ENCODE results near the gene DNLZ.
"Not testable (repeated sequence)": the region's sequence is repeated elsewhere in the genome, so short reads cannot be mapped to it uniquely, and the experiment has no call there.

The DNLZ gene

DNA sequence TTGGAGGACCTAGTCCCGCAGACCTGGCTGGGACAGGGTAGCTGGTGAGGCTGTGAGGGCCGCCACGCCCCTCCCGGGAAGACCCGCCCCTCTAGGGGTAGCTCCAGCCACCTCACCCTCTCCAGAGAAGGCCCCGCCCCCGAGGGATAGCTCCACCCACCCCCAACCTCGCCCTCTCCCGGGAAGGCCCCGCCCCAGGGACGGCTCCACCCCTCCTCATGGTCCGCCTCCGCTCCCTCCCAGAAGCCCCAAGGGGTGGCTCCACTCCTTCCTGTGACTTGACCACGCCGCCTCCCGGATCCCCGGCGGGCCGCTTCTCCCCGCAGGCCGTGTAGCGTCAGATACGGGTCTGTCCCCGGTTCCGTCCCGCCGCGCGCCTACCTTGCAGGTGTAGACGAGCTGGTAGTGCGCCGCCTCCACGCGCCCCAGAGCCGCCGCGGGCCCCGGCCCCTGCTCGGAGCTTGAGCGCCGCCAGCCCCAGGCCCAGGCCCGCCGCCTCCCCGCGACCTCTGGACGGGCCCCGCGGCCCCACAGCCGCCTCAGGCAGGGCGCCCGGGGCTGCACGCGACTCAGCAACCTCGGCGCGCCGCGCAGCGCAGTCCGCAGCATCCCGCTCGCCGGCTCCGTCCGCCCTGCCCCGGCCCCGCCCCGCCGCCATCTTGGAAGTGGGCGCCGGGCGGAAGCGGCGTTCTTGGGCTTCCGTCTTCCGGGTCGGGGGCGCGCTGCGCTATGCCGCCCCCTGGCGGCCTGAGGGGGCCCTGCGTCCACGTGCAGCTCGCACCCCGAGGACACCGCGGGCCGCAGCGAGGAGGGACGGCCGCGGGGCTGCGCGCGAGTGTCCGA lies at the start of gene DNLZ:
Gene DNLZ, minus strand, starts transcription at position 639 of the 843 bp plus-strand sequence. Its CDS starts 30 bp downstream, at position 609.
- peak; percentile 81 to 85 for DNase-seq (ENCODE audit: low read depth in 2 of 2)

- DNase-seq (ENCODE audit: low read depth in 2 of 2) = no peak
Measured at GRCh38 chr9:136412962-136413361, 49.4 kb upstream of the DNLZ start.

- no peak for DNase-seq (ENCODE audit: low read depth in 2 of 2)
Measured at GRCh38 chr9:136411378-136411777, 47.8 kb upstream of the DNLZ start.

DNA sequence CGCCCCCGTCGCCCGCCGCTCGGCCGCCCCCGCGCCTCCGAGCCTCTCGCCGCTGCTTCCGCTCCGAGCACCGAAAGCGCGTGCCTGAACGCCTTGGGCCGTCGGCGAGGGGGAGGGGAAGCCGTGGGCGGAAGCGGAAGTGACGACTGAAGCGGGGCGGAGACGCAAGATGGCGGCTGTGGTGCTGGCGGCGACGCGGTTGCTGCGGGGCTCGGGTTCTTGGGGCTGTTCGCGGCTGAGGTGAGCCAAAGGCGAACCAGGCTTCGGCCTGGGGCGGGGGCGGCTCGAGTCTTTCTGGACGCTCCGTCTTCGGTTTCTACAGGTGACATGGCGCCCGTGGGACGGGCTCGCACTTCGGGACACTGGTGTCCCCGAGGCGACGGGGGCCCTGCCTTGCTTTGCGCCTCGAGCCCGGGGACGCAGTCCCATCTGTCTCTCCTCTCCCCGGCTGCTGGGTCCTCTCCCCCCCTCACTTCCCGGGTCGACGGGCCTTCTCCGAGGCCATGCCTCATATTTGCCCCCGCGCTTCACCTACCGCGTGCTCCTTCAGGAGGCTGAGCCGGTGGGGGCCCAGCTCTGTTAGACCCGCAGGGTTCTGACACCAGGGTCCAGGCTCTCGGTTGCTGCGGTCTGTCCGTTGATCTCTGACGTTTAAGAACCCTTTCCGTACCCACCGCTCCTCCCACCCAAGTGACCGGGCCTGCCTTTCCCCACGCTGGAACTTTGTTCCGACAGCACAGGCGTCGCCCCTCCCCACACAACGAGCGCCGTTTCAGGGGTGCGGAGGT lies 47.1 kb upstream of the DNLZ start, which contains the start of the genes ENTR1 and PMPCA:
Gene ENTR1, minus strand, starts transcription at position 115 of the 788 bp plus-strand sequence. CDS start 217 bp downstream, outside the sequence.
Gene PMPCA, plus strand, starts transcription at position 159 of the 788 bp plus-strand sequence. Its CDS starts 11 bp downstream, at position 170.
- DNase-seq (ENCODE audit: low read depth in 2 of 2) = peak; percentile 53 to 55

- no peak for DNase-seq (ENCODE audit: low read depth in 2 of 2)
Measured at GRCh38 chr9:136409557-136410455, 46.3 kb upstream of the DNLZ start.

DNA sequence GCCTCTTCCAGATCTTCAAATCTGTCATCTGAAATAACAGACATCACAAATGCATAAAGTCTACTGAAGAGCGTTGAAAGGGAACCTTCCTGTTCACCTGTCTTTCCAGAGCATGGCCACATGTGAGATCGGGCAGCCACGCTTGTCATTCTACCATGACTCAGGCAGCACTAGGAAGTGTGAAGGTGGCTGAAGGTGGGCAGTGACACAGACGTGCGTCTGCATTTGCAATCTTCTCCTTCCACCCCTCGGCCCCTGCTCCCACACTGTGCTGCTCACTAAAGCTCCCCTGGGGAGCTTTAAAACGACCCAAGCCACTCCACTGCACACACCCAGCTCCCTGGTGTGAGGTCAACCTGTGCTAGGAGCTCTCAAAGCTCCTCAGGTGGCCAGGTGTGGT lies 44.4 kb upstream of the DNLZ start:
- DNase-seq (ENCODE audit: low read depth in 2 of 2) = no peak

DNA sequence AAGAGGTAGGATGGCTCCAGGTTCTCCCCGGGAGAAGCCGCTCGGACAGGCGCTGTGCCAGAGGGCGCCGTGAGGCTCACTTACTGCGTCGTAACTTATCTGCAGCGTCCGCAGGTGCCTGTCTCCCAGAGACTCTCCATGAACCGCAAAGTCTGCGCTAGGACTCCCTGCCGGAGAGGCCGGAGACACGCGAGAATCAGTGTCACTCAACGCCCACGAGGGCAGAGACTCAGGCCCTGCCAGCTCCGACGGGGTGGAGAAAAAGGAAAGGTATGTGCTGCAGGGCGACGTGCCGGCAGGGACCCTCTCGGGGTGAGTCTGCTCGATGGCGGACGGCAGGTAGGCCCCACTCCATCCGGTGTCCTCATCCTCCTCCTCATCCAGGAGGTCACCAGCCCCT lies 43.5 kb upstream of the DNLZ start:
- not testable (repeated sequence) for DNase-seq (ENCODE audit: low read depth in 2 of 2)

GRCh38 chr9:136405904-136406303 lies 42.4 kb upstream of the DNLZ start:
- not testable (repeated sequence) for DNase-seq (ENCODE audit: low read depth in 2 of 2)

GRCh38 chr9:136405481-136405880 lies 41.9 kb upstream of the DNLZ start:
- DNase-seq (ENCODE audit: low read depth in 2 of 2) = no peak

DNA sequence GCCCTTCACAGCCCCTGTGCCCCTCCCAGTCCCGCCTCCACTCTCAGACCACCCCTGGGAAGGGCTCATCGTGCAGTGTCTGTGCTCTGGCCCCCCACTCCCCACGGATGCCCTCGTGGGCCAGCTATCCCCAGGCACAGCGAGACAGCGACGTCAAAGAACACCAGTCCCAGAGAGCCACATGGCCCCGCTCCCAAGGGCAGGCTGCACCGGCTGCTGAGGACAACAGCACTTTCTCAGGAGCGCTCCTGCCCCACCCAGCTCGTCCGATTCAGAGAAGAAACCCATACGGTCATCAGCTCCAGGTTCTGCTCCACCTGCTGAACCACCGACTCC lies 41.2 kb upstream of the DNLZ start:
- DNase-seq (ENCODE audit: low read depth in 2 of 2) = no peak

DNA sequence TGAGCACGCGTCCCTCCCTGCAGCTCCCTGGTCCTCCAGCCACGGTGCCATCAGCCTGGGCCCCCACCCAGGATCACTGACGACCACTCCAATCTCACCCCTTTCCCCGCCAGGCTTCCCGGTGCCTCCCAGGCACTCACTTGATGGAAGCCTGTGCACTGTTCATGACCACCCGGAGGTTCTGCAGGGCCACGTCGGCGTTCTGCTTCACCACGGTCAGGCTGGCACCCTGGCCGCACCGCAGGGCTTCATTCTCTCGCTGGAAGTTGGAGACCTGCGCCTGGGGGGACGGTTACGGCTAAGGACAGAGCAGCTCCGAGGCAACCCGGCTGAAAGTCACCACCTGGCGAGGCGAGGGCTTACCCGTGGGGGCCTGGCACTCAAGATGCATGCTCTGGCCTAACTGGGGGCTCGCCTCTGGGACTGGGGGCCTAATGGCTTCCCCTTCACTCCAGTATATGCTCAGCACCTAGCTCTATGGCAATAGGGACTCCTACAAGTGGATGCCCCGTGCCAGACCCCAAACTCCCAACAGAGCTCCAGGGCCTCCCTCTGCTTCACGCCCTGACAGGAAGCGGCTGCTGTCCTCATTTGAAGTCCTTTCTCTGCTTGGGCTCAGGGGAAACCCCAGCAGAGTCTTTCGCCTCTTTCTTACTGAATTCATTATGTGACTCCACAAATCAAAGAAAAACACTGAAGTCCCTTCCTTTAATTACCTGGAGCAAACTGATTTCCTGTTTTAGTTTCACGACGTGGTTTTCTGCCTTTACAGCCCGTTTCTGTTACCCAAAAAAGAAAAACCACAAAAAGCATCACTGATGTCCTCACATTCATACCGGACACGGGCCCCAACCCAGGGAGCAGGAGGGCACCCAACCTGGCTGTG lies 40.6 kb upstream of the DNLZ start:
- no peak for DNase-seq (ENCODE audit: low read depth in 2 of 2)

DNA sequence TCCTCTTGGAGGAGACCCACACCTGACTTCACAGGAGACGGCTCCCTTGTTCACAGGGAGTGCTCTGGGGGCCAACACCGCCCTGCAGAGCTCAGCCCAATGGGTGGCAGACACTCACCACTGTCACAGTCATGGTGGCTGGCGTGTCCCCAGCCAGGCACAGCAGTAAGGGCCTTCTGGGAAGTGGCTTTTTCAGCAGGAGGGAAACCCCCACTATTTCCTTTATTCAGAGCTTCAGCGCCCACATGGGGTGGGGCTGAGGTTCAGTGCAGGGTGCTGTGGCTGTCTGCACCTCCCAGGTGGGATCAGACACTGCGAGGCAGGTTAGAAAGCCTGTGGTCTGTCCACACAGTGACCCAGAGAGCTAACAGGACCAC lies 40.0 kb upstream of the DNLZ start:
- no peak for DNase-seq (ENCODE audit: low read depth in 2 of 2)

GRCh38 chr9:136402067-136402466 lies 38.5 kb upstream of the DNLZ start:
- DNase-seq (ENCODE audit: low read depth in 2 of 2) = no peak

DNA sequence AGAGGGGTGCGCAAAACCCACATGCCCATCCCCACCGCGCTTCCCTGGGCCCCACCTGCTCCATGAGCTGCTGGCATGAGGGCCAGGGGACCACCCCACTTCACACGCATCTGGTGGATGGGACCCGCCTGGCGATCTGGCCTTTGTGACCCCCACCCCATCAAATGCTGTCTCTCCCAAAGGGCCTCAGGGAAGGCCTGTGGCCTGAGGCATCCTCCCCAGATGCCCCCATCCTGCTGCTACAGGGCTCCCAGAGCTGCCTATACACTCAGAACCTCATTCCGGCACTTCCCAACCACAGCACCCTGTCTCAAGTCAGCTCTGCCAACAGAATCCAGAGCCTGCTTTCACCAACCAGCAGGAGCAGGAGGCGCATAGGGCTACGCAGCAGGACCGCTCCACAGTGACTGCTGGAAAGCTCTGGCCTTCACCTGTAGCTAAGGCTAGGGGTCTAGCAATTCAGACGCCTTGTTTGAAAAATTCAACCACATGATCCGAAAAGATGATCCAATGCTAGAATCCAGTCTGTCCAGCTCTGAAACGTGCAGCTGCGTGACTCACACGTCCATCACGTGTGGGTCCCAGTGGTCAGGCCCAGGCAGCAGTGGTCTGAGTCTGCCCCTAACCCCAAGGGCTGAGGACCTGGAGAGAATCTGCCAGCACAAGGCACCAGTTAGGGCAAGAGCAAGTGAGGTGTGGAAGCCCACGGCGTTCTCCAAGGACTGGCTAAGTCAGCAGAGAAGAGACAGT lies 37.8 kb upstream of the DNLZ start:
- no peak for DNase-seq (ENCODE audit: low read depth in 2 of 2)

DNA sequence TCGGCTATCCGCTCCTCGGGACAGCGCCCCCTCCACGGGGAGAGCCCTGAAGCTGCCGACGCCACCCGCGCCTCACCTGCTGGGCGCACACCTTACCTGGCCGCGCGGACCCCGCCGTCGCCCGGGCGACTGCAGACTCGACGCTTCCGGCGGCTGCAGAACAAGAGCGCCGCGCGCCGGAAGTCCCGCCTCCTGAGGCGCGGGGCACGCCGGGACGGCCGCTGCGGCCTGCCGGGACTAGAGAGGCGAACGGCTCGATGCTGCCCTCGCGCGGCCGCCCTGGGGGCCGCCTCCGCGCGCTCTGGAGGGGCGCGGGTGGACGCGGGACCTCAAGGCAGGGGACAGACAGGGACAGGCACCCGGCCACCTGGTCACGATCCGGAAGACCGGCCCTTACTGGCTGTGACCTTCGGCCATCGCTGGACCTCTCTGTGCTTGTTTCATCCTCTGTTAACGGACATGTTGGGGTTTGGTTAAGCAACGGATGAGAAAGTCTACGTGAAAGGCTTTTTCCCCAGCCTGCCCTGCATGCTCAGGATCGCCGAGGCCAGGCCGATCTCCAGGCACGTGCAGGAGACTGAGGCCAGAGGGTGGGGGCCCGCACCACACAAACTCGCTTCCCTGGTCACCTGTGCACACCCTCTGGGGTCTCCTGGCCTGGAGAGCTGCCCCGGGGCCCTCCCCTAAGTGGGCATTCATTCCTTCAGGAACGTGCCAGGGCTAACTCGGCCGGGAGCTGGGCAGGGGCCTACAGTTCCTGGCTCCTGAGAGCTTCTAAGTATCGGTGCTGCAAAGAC lies 36.7 kb upstream of the DNLZ start, which contains the start of gene SNAPC4:
Gene SNAPC4, minus strand, starts transcription at position 133 of the 797 bp plus-strand sequence. CDS start 1,742 bp downstream, outside the sequence.
- DNase-seq (ENCODE audit: low read depth in 2 of 2) = peak; percentile 46 to 56

DNA sequence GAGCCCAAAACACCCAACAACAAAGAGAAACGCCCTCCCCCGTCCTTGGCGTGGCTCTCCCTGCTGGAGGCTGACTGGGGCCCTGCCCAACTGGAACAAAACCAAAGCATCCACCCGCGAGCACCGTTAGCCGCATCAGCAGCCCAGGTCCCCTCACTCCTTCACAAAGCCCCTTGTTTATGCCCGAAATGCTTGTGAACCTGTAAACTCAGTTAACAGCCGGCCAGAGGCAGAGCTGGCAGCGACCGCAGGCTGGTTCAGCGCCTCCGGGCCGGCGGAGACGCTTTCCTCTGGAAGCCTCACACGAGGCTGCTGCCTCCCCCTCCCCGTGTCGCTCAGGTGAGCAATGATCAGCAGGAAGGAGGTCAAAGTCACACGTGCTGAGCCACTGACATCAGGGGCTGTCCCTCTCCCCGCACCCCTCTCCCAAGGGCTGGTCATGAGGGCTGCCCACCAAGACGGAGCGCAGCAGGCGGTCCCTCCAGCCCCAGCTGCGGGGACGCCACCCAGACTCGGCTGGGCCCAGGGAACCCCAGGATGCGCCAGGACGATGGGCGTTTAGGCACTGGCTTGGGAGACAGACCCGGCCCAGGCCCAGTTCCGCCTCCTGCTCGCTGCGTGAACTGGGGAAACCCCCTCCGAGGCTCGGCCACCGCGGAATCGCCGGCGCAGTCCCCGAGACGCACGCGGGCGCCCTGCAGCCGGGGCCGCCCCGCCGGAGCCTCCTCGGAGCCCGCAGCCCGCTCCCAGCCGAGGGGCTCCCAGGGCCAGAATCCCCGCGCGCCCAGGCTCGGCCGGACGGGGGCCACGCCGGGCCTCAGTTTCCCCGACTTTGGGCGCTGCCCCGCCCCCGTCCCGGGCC lies 35.9 kb upstream of the DNLZ start:
- DNase-seq (ENCODE audit: low read depth in 2 of 2) = no peak

DNA sequence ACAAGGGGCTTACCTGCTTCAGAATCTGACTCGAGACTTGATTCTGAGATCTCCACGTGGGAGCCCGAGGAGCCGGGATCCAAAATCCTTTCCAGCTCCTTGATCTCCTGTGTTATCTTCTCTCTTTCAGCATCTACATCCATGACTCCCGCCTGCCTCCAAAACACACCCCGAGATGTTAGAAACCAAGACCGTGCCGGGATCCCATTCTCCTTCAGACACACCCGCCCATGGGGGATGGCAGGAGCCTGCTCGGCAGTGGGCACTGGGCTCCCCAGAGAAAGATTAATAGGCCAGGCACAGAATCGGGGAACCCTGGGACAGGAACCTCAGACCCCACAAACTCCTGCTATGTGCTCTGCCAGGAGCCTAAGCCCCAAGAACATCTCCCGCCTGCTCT lies 34.7 kb upstream of the DNLZ start:
- DNase-seq (ENCODE audit: low read depth in 2 of 2) = no peak

DNA sequence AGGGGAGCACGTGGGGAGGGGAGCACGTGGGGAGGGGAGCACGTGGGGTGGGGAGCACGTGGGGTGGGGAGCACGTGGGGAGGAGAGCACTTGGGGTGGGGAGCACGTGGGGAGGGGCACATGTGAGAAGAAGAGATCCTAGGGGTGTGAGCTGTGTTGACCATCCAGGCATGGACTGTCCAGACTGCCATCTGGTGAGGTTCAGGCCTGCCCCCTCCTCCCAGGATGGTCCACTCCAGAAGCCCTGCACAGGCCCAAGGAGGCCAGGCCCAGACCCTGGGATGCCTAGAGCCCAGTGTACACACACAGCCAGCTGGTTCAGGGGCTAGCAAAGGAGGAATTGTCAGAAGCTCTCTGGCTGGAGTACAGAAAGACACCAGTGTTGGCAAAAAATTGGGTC lies 34.1 kb upstream of the DNLZ start:
- no peak for DNase-seq (ENCODE audit: low read depth in 2 of 2)
